H9 (cell line): Measurements from ENCODE around the gene CCDC86. TPM values are rescaled to one million over a fixed set of nuclear protein-coding genes. Genes with fewer than 3 reads are reported as not detected.

Source experiments
- DNase-seq: peaks from one replicate; pipeline ENCODE4 v3.0.0-alpha.2; 2017
- H2AFZ ChIP-seq: one replicate; pipeline ENCODE4 v1.6.1; 2013; ENCODE audit warnings: mild to moderate bottlenecking, low read length, control low read depth, moderate library complexity
- H2AK5ac ChIP-seq: 2 replicates; pipeline ENCODE4 v1.6.1; 2013; ENCODE audit warnings: low read length, control low read depth, mixed read lengths; ENCODE audit not compliant: insufficient read length
- H2BK120ac ChIP-seq: one replicate; pipeline ENCODE4 v1.6.1; 2013; ENCODE audit warnings: low read depth, mild to moderate bottlenecking, low read length, control low read depth, inconsistent platforms; ENCODE audit not compliant: poor library complexity, severe bottlenecking
- H2BK12ac ChIP-seq: 2 replicates; pipeline ENCODE4 v1.6.1; 2013; ENCODE audit warnings: low read length, control low read depth, mixed read lengths, low read depth; ENCODE audit not compliant: insufficient read length
- H2BK15ac ChIP-seq: 2 replicates; pipeline ENCODE4 v1.6.1; 2013; ENCODE audit warnings: low read depth, low read length, control low read depth
- H2BK20ac ChIP-seq: one replicate; pipeline ENCODE4 v1.6.1; 2013; ENCODE audit warnings: low read depth, mild to moderate bottlenecking, low read length, control low read depth, inconsistent platforms; ENCODE audit not compliant: poor library complexity, severe bottlenecking
- H2BK5ac ChIP-seq: 2 replicates; pipeline ENCODE4 v1.6.1; 2013; ENCODE audit warnings: low read length, control low read depth, mixed read lengths; ENCODE audit not compliant: insufficient read length
- H3K14ac ChIP-seq: 2 replicates; pipeline ENCODE4 v1.6.1; 2013; ENCODE audit warnings: low read length, control low read depth; ENCODE audit not compliant: insufficient read depth
- H3K18ac ChIP-seq: 2 replicates; pipeline ENCODE4 v1.6.1; 2013; ENCODE audit warnings: low read depth, mild to moderate bottlenecking, mixed read lengths, low read length, control low read depth; ENCODE audit not compliant: insufficient read length
- H3K23ac ChIP-seq: 2 replicates; pipeline ENCODE4 v1.6.1; 2013; ENCODE audit warnings: low read length, control low read depth, mixed read lengths, low read depth; ENCODE audit not compliant: insufficient read length
- H3K23me2 ChIP-seq: 2 replicates; pipeline ENCODE4 v1.6.1; 2013; ENCODE audit warnings: low read depth, mild to moderate bottlenecking, mixed read lengths, low read length, control low read depth; ENCODE audit not compliant: insufficient read length, poor library complexity, severe bottlenecking
- H3K27ac ChIP-seq: 2 replicates; pipeline ENCODE4 v1.5.1; 2013; ENCODE audit warnings: low read length, control low read depth, mixed read lengths, low read depth; ENCODE audit not compliant: insufficient read length
- H3K27me3 ChIP-seq: 2 replicates; pipeline ENCODE4 v1.6.1; 2013; ENCODE audit warnings: low read length, control low read depth, inconsistent platforms; ENCODE audit not compliant: insufficient read depth
- H3K4ac ChIP-seq: 2 replicates; pipeline ENCODE4 v1.6.1; 2013; ENCODE audit warnings: low read depth, mild to moderate bottlenecking, control low read depth, inconsistent platforms, low read length, moderate library complexity
- H3K4me1 ChIP-seq: 2 replicates; pipeline ENCODE4 v1.6.1; 2013; ENCODE audit warnings: low read length, control low read depth, inconsistent platforms; ENCODE audit not compliant: insufficient read depth
- H3K4me2 ChIP-seq: 2 replicates; pipeline ENCODE4 v1.6.1; 2013; ENCODE audit warnings: low read length, control low read depth, mixed read lengths; ENCODE audit not compliant: insufficient read length, insufficient read depth
- H3K56ac ChIP-seq: 2 replicates; pipeline ENCODE4 v1.6.1; 2013; ENCODE audit warnings: low read depth, mild to moderate bottlenecking, mixed read lengths, low read length, control low read depth; ENCODE audit not compliant: insufficient read length
- H3K79me1 ChIP-seq: 2 replicates; pipeline ENCODE4 v1.6.1; 2013; ENCODE audit warnings: low read depth, mild to moderate bottlenecking, moderate library complexity, low read length, control low read depth, inconsistent platforms; ENCODE audit not compliant: insufficient read depth, poor library complexity, severe bottlenecking
- H3K79me2 ChIP-seq: 2 replicates; pipeline ENCODE4 v1.6.1; 2013; ENCODE audit warnings: low read length, control low read depth, inconsistent platforms; ENCODE audit not compliant: insufficient read depth
- H3K9ac ChIP-seq: 2 replicates; pipeline ENCODE4 v1.6.1; 2013; ENCODE audit warnings: low read length, control low read depth, mixed read lengths; ENCODE audit not compliant: insufficient read length; ENCODE audit errors: extremely low read depth
- H3K9me3 ChIP-seq: one replicate; pipeline ENCODE4 v1.6.1; 2013; ENCODE audit warnings: low read depth, low read length, inconsistent platforms; ENCODE audit not compliant: control insufficient read depth
- H3T11ph ChIP-seq: one replicate; pipeline ENCODE4 v1.6.1; 2013; ENCODE audit warnings: mild to moderate bottlenecking, low read length, control low read depth, inconsistent platforms
- H4K20me1 ChIP-seq: one replicate; pipeline ENCODE4 v1.6.1; 2013; ENCODE audit not compliant: control insufficient read depth, insufficient read length, insufficient read depth
- H4K5ac ChIP-seq: 2 replicates; pipeline ENCODE4 v1.6.1; 2013; ENCODE audit warnings: low read depth, mild to moderate bottlenecking, mixed read lengths, low read length, control low read depth; ENCODE audit not compliant: insufficient read length
- H4K8ac ChIP-seq: replicated peaks from 2 replicates; pipeline ENCODE4 v1.6.1; 2013; ENCODE audit warnings: low read length, control low read depth, mixed read lengths, low read depth; ENCODE audit not compliant: insufficient read length
- H4K91ac ChIP-seq: 2 replicates; pipeline ENCODE4 v1.6.1; 2013; ENCODE audit warnings: low read depth, mild to moderate bottlenecking, moderate library complexity, mixed read lengths, low read length, control low read depth; ENCODE audit not compliant: insufficient read length
- H3K27ac Mint-ChIP-seq, 3 experiments: 2 replicates in 2 of 3; 3 replicates in 1 of 3; pipeline ENCODE4 v1.8.0; 2020 to 2021; ENCODE audit warnings: mixed read lengths in 3 of 3, mild to moderate bottlenecking in 1 of 3, moderate library complexity in 1 of 3
- H3K27me3 Mint-ChIP-seq: 2 replicates; pipeline ENCODE4 v1.8.0; 2021; ENCODE audit warnings: low read depth, mild to moderate bottlenecking, moderate library complexity, mixed read lengths
- H3K36me3 Mint-ChIP-seq, 3 experiments: 2 replicates in 2 of 3; 3 replicates in 1 of 3; pipeline ENCODE4 v1.8.0; 2020 to 2021; ENCODE audit warnings: low read depth in 3 of 3, mixed read lengths in 3 of 3; ENCODE audit not compliant: insufficient read depth in 1 of 3
- H3K4me1 Mint-ChIP-seq, 2 experiments: 2 replicates each; pipeline ENCODE4 v1.8.0; 2020; ENCODE audit warnings: mixed read lengths in 2 of 2
- H3K4me3 Mint-ChIP-seq, 2 experiments: 2 replicates in 1 of 2; 3 replicates in 1 of 2; pipeline ENCODE4 v1.8.0; 2020 to 2021; ENCODE audit warnings: mild to moderate bottlenecking in 2 of 2, mixed read lengths in 2 of 2, moderate library complexity in 1 of 2
- H3K9me3 Mint-ChIP-seq, 2 experiments: 2 replicates in 1 of 2; 3 replicates in 1 of 2; pipeline ENCODE4 v1.8.0; 2020; ENCODE audit warnings: mild to moderate bottlenecking in 2 of 2, mixed read lengths in 2 of 2, moderate library complexity in 1 of 2
- CTCF ChIP-seq: fragments of 200-600 bp; sonication (generic); conservative IDR thresholded peaks from 3 replicates; pipeline ENCODE4 v1.8.0; 2021; ENCODE audit warnings: antibody characterized with exemption, mild to moderate bottlenecking
- WGBS: extraction: QIAGEN DNeasy Blood & Tissue Kit; methylation state at CpG from one replicate; pipeline ENCODE4 v1.1.7; 2013; ENCODE audit warnings: missing lambda C conversion rate, low lambda C conversion rate, mixed read lengths; ENCODE audit not compliant: insufficient read length; ENCODE audit errors: extremely low coverage; 5-methylcytosine and 5-hydroxymethylcytosine counted together
- total RNA-seq: library from RNA; stranded (reverse); gene quantifications from 2 replicates; pipeline ENCODE4 v1.2.1, GENCODE V29; 2021

CCDC86 gene
- total RNA-seq, 1 experiment from 2014 or later, result 82.3 TPM

- no CpG with 5 or more reads among the region's 6 CpGs for WGBS
- H4K20me1 ChIP-seq, result no peaks in the 10 kb centered on the region
- no peak for DNase-seq
- H3T11ph ChIP-seq, result no peak overlapping the region
- no peak overlapping the region for H3K4ac ChIP-seq
- H3K27ac Mint-ChIP-seq, result no peak overlapping the region; a peak in 1 of 7 replicates
- no peaks in the 10 kb centered on the region for H3K9me3 ChIP-seq
- no peak overlapping the region for H2BK15ac ChIP-seq
- H3K23me2 ChIP-seq, result no peaks in the 10 kb centered on the region
- H3K4me3 Mint-ChIP-seq, result no peak overlapping the region
- H2BK5ac ChIP-seq, result no peak overlapping the region
- H3K27me3 ChIP-seq, result no peaks in the 10 kb centered on the region
- no peaks in the 10 kb centered on the region for H3K79me1 ChIP-seq
- no peak overlapping the region for H2AK5ac ChIP-seq
- no peaks in the 10 kb centered on the region for H3K9me3 Mint-ChIP-seq
- H3K4me2 ChIP-seq, result no peak overlapping the region
- no peak overlapping the region for H3K9ac ChIP-seq
- H3K79me2 ChIP-seq, result no peaks in the 10 kb centered on the region
- H2BK20ac ChIP-seq, result no peak overlapping the region
- no peak for TF ChIP-seq CTCF
- peaks cover 2% of the 10 kb centered on the region; the same call in 1 of the 2 replicates for H3K4me1 ChIP-seq
- peaks cover 8 to 9% of the 10 kb centered on the region in 2 experiments for H3K4me1 Mint-ChIP-seq
- H2AFZ ChIP-seq, result no peak overlapping the region
- H3K14ac ChIP-seq, result no peak overlapping the region; the same call in 1 of the 2 replicates
- no peaks in the 10 kb centered on the region for H3K36me3 Mint-ChIP-seq
- no peak overlapping the region for H2BK120ac ChIP-seq
- no peak overlapping the region for H4K8ac ChIP-seq
- no peak overlapping the region for H4K5ac ChIP-seq
- no peaks in the 10 kb centered on the region; the same call in 1 of the 2 replicates for H3K27me3 Mint-ChIP-seq
- H3K56ac ChIP-seq, result no peak overlapping the region
- no peak overlapping the region for H4K91ac ChIP-seq
- H3K27ac ChIP-seq, result no peak overlapping the region
- no peak overlapping the region for H3K23ac ChIP-seq
- H2BK12ac ChIP-seq, result peak overlapping the region; percentile 42
- H3K18ac ChIP-seq, result no peak overlapping the region
Observed at GRCh38 chr11:60872124-60872960, 30.4 kb downstream of the CCDC86 start.
